Lower leg skin (tissue), 4 donors: ENCODE results near the gene STARD13. TPM values are rescaled to one million over a fixed set of nuclear protein-coding genes. Genes with fewer than 3 reads are reported as not detected.

Experiments used
- DNase-seq, 2 donors: peaks; one replicate each; pipeline ENCODE4 v3.0.0-alpha.2; 2019; ENCODE audit warnings: low spot score in 2 of 2
- H3K4me3 ChIP-seq: fragments of 200-600 bp; sonication (generic); 2 replicates; pipeline ENCODE4 v1.5.1; 2017; ENCODE audit warnings: mild to moderate bottlenecking, low read depth; ENCODE audit not compliant: poor library complexity, severe bottlenecking
- CTCF ChIP-seq, 3 donors: fragments of 450-650 bp; IDR thresholded peaks; one replicate each; pipeline ENCODE4 v1.5.1; 2016; ENCODE audit warnings: antibody characterized with exemption in 3 of 3, mild to moderate bottlenecking in 3 of 3, moderate library complexity in 2 of 3
- POLR2A ChIP-seq, 2 donors: fragments of 450-650 bp; IDR thresholded peaks; one replicate each; pipeline ENCODE4 v1.6.1; 2016 to 2017; ENCODE audit warnings: antibody characterized with exemption in 2 of 2, mild to moderate bottlenecking in 1 of 2, moderate library complexity in 1 of 2
- WGBS, 2 donors: methylation state at CpG; one replicate each; pipeline ENCODE4 v1.1.5; 2018; 5-methylcytosine and 5-hydroxymethylcytosine counted together
- intact Hi-C: fragments of 100-400 bp; cut with DNase I; formaldehyde crosslinking; loops from one replicate; pipeline ENCODE4 v1.15.0; 2023; ENCODE audit warnings: low total_unique reads
- total RNA-seq, 4 donors: library from RNA; depleted of rRNA; stranded (reverse); fragments of >200 nt; gene quantifications; one replicate each; pipeline ENCODE4 v1.1.0, GENCODE V29; 2016

STARD13 gene
- total RNA-seq, 4 donors from 2014 or later: 15.7 to 22.5 (median 19.6) TPM

- no peak for DNase-seq
- intact Hi-C loops: no loop called here
- TF ChIP-seq CTCF (IDR thresholded peaks at IDR 0.05) (no peak), POLR2A (IDR thresholded peaks at IDR 0.05) (no peak)
- 61 to 67% methylated on average over 4 of the region's 4 CpGs for WGBS, 2 donors
- no peak overlapping the region for H3K4me3 ChIP-seq
Observed at GRCh38 chr13:33205224-33205623, 80.3 kb downstream of the STARD13 start.

GRCh38 chr13:33204130-33204927 lies 81.2 kb downstream of the STARD13 start:
- no peak overlapping the region for H3K4me3 ChIP-seq
- TF ChIP-seq CTCF (IDR thresholded peaks at IDR 0.05) (no peak), POLR2A (IDR thresholded peaks at IDR 0.05) (no peak)
- intact Hi-C loops: no loop called here
- WGBS, 2 donors: 48 to 49% methylated on average over 12 of the region's 12 CpGs
- DNase-seq: peak; percentile 74 to 94

- intact Hi-C loops: no loop called here
- 83 to 87% methylated on average over 8 of the region's 8 CpGs for WGBS, 2 donors
- no peak overlapping the region for H3K4me3 ChIP-seq
- no peak for DNase-seq
- TF ChIP-seq POLR2A (IDR thresholded peaks at IDR 0.05) (no peak), CTCF (IDR thresholded peaks at IDR 0.05) (no peak)
Observed at GRCh38 chr13:33202644-33203169, 82.8 kb downstream of the STARD13 start.

- DNase-seq: no peak
- WGBS, 2 donors: 79 to 82% methylated on average over 1 of the region's 1 CpG
- no peak overlapping the region for H3K4me3 ChIP-seq
- intact Hi-C loops: no loop called here
- TF ChIP-seq POLR2A (IDR thresholded peaks at IDR 0.05) (no peak), CTCF (IDR thresholded peaks at IDR 0.05) (no peak)
Observed at GRCh38 chr13:33201659-33202058, 83.9 kb downstream of the STARD13 start.

- no peak overlapping the region for H3K4me3 ChIP-seq
- TF ChIP-seq POLR2A (IDR thresholded peaks at IDR 0.05) (no peak), CTCF (IDR thresholded peaks at IDR 0.05) (no peak)
- DNase-seq: no peak
- intact Hi-C loops: no loop called here
- 81 to 84% methylated on average over 2 of the region's 2 CpGs for WGBS, 2 donors
Observed at GRCh38 chr13:33199289-33199850, 86.2 kb downstream of the STARD13 start.
